HepG2 (cell line): ENCODE measurements around the gene R3HDM4. TPM values are rescaled to one million over a fixed set of nuclear protein-coding genes. Genes with fewer than 3 reads are reported as not detected.

Experiments used
- ATAC-seq: fragments of 200-7000 bp; cut with Tn5 transposase; 3 replicates; pipeline ENCODE4 v1.9.1; 2020; ENCODE audit warnings: mild to moderate bottlenecking, moderate library complexity
- BruUV-seq: library from RNA; stranded (reverse); fragments of 400-500 nt; replicated peaks from 2 replicates; lab custom pipeline; 2021; lab: Mats Ljungman, UMichigan
- CTCF ChIA-PET: fragments of 300-600 bp; formaldehyde crosslinking; extraction: SDS; loops from one replicate; lab custom pipeline; 2021; ENCODE audit warnings: low total read pairs, inconsistent platforms, low intra/inter-chr PET ratio; lab: Yijun Ruan, JAX
- POLR2A ChIA-PET: fragments of 350-600 bp; sonication (Branson Sonifier 250); formaldehyde crosslinking; loops from one replicate; lab custom pipeline; 2020; ENCODE audit warnings: antibody characterized with exemption, inconsistent platforms; lab: Yijun Ruan, JAX
- DNase-seq: peaks from one replicate; pipeline ENCODE4 v3.0.0-alpha.2; 2015; ENCODE audit warnings: low spot score
- FAIRE-seq: peaks from 3 replicates; lab custom pipeline; 2011; peaks lifted over from hg19 to GRCh38; lab: Jason Lieb, UNC
- H2AFZ ChIP-seq: one replicate; pipeline ENCODE4 v1.6.1; 2011; ENCODE audit warnings: low read length, inconsistent platforms
- H3K27ac ChIP-seq: fragments of 300-600 bp; 3 replicates; pipeline ENCODE4 v1.8.0; 2011; ENCODE audit warnings: mixed run types, mild to moderate bottlenecking, mixed read lengths, low read length, inconsistent platforms; ENCODE audit not compliant: insufficient read depth; ENCODE audit errors: extremely low read length
- H3K27me3 ChIP-seq, 2 experiments: fragments of 200-600 bp in 1 of 2; 2 replicates in 1 of 2; 3 replicates in 1 of 2; pipeline versions ENCODE4 v1.6.0 to v1.8.0; 2011; ENCODE audit warnings: low read length in 2 of 2, mild to moderate bottlenecking in 2 of 2, moderate library complexity in 2 of 2, inconsistent platforms in 1 of 2; ENCODE audit not compliant: insufficient read depth in 2 of 2, control insufficient read depth in 1 of 2
- H3K36me3 ChIP-seq, 2 experiments: fragments of 200-600 bp in 1 of 2; replicated peaks in 1 of 2; 2 replicates in 1 of 2; 3 replicates in 1 of 2; pipeline versions ENCODE4 v1.5.1 to v1.8.0; 2011; ENCODE audit warnings: low read length in 2 of 2, inconsistent platforms in 1 of 2; ENCODE audit not compliant: insufficient read depth in 2 of 2, control insufficient read depth in 1 of 2
- H3K4me1 ChIP-seq: 2 replicates; pipeline ENCODE4 v1.5.1; 2012; ENCODE audit warnings: low read length, inconsistent platforms; ENCODE audit not compliant: insufficient read depth
- H3K4me2 ChIP-seq: 2 replicates; pipeline ENCODE4 v1.6.0; 2011; ENCODE audit warnings: low read depth, low read length, inconsistent platforms
- H3K4me3 ChIP-seq, 3 experiments: fragments of 200-600 bp in 1 of 3; sonication (generic), shearing (Covaris generic) in 1 of 3; replicated peaks in 1 of 3; 2 replicates each; pipeline ENCODE4 v1.5.1; 2011 to 2016; ENCODE audit warnings: low read length in 3 of 3, inconsistent platforms in 2 of 3, low read depth in 2 of 3, mild to moderate bottlenecking in 2 of 3, control low read depth in 1 of 3, mixed read lengths in 1 of 3; ENCODE audit not compliant: insufficient read depth in 1 of 3
- H3K79me2 ChIP-seq: one replicate; pipeline ENCODE4 v1.6.1; 2011; ENCODE audit warnings: low read length, inconsistent platforms; ENCODE audit not compliant: insufficient read depth
- H3K9ac ChIP-seq: 2 replicates; pipeline ENCODE4 v1.6.0; 2011; ENCODE audit warnings: mild to moderate bottlenecking, low read depth, low read length, inconsistent platforms; ENCODE audit not compliant: insufficient read depth
- H3K9me3 ChIP-seq: 2 replicates; pipeline ENCODE4 v1.5.1; 2012; ENCODE audit warnings: mild to moderate bottlenecking, low read length
- H4K20me1 ChIP-seq: 2 replicates; pipeline ENCODE4 v1.6.0; 2011; ENCODE audit warnings: inconsistent platforms, mild to moderate bottlenecking, low read length, moderate library complexity; ENCODE audit not compliant: insufficient read depth
- ATF1 ChIP-seq: IDR thresholded peaks from 2 replicates; pipeline ENCODE4 v1.6.1; 2016; ENCODE audit warnings: mild to moderate bottlenecking, control low read depth
- HNRNPL ChIP-seq: fragments of 200-400 bp; formaldehyde crosslinking; IDR thresholded peaks from 2 replicates; pipeline ENCODE4 v1.6.1; 2017; ENCODE audit warnings: mild to moderate bottlenecking, low read depth, low read length
- PRDM15 ChIP-seq: sonication (generic); formaldehyde crosslinking; IDR thresholded peaks from 2 replicates; pipeline ENCODE4 v1.4.0; 2020; ENCODE audit warnings: missing genetic modification reagents
- SP1 ChIP-seq, 2 experiments: fragments of 450-650 bp in 1 of 2; sonication (generic) in 1 of 2; formaldehyde crosslinking in 1 of 2; IDR thresholded peaks; 2 replicates each; pipeline versions ENCODE4 v1.4.0 to v1.6.1; 2016 to 2020; ENCODE audit warnings: missing genetic modification reagents in 1 of 2
- ZFX ChIP-seq: sonication (generic); formaldehyde crosslinking; IDR thresholded peaks from 2 replicates; pipeline ENCODE4 v1.4.0; 2020; ENCODE audit warnings: mild to moderate bottlenecking, low read depth, missing genetic modification reagents, moderate library complexity
- ZMYM3 ChIP-seq: sonication (generic); formaldehyde crosslinking; IDR thresholded peaks from 2 replicates; pipeline ENCODE4 v1.5.1; 2020; ENCODE audit warnings: mild to moderate bottlenecking, missing genetic modification reagents
- ZNF263 ChIP-seq: sonication (generic); formaldehyde crosslinking; IDR thresholded peaks from 2 replicates; pipeline ENCODE4 v1.4.0; 2020; ENCODE audit warnings: missing genetic modification reagents
- ZNF280B ChIP-seq: sonication (generic); formaldehyde crosslinking; IDR thresholded peaks from 2 replicates; pipeline ENCODE4 v1.5.0; 2020; ENCODE audit warnings: missing genetic modification reagents, mild to moderate bottlenecking, borderline replicate concordance
- WGBS: methylation state at CpG from one replicate; pipeline ENCODE4 v1.1.6; 2017; ENCODE audit warnings: low lambda C conversion rate; 5-methylcytosine and 5-hydroxymethylcytosine counted together
- in situ Hi-C: cut with HindIII; loops from 2 replicates; pipeline ENCODE4 v1.10.0; 2017; ENCODE audit warnings: low pct_unique_long_range_greater_than_20kb; ENCODE audit not compliant: extremely low pct_ligation_motif_present
- intact Hi-C: fragments of 100-400 bp; cut with micrococcal nuclease; formaldehyde crosslinking; loops from one replicate; pipeline ENCODE4 v1.10.0; 2022; ENCODE audit not compliant: unreplicated experiment
- polyA plus RNA-seq, 8 experiments: library from polyadenylated mRNA; depleted of rRNA in 3 of 8; stranded (reverse) in 7 of 8; unstranded in 1 of 8; fragments of >200 nt; fragmentation: Illumina TruSeq in 4 of 8; extraction: Trizol in 4 of 8; gene quantifications; 2 replicates each; pipeline versions ENCODE4 v1.2.1 to v1.2.3, GENCODE V29; 2011 to 2016; ENCODE audit warnings: low read depth in 4 of 8, missing spikeins in 1 of 8, mixed read lengths in 1 of 8; ENCODE audit not compliant: insufficient read depth in 1 of 8
- total RNA-seq, 5 experiments: library from RNA; depleted of rRNA; stranded (reverse); fragments of >200 nt; fragmentation: Illumina TruSeq; extraction: Trizol; gene quantifications; 2 replicates each; pipeline ENCODE4 v1.2.3, GENCODE V29; 2016; ENCODE audit warnings: low read depth in 1 of 5

Gene R3HDM4
- total and polyA plus RNA-seq, 2 of the 13 experiments (the other 11 are each of a cell fraction or from before 2014, with no cell fraction given): 26.2 to 26.9 TPM

- H3K4me3 ChIP-seq: no peak overlapping the region
- ChIA-PET POLR2A (interaction anchor here (0.6 to 1.0 kb wide), 2 partner anchors 15 to 377 kb away, joined by 3 to 4 read pairs; no protein-coding TSS in a partner anchor), CTCF (no interaction called here)
- no peak for ATAC-seq
- H3K4me1 ChIP-seq: peaks cover 19% of the 10 kb centered on the region
- no peaks in the 10 kb centered on the region for H3K27me3 ChIP-seq
- TF ChIP-seq HNRNPL: 0 out of 2 replicates have a peak, but pooled peaks have one; percentile 48
- no peak for TF ChIP-seq SP1 (IDR thresholded peaks at IDR 0.05)
- no peak for TF ChIP-seq SP1 (CRISPR knock-in tag; IDR thresholded peaks at IDR 0.05)
- in situ Hi-C loops (loop anchor here (5.0 to 10.0 kb wide), 2 partner anchors 56 to 124 kb away; partner anchors contain the start of genes KISS1R and WDR18), intact Hi-C loops (no loop called here)
- H3K36me3 ChIP-seq: no peaks in the 10 kb centered on the region
- FAIRE-seq: no peak
- H3K79me2 ChIP-seq: no peaks in the 10 kb centered on the region
- no peaks in the 10 kb centered on the region for H4K20me1 ChIP-seq
- no peak overlapping the region for H3K4me2 ChIP-seq
- 87% methylated on average over 35 of the region's 35 CpGs for WGBS
- no TSS peak for BruUV-seq
- no peak overlapping the region for H3K27ac ChIP-seq
- H3K9ac ChIP-seq: no peak overlapping the region
- no peak overlapping the region for H2AFZ ChIP-seq
- no peak for DNase-seq
- no peaks in the 10 kb centered on the region for H3K9me3 ChIP-seq
These were observed 51.8 kb downstream of the R3HDM4 start for GRCh38 chr19:861141-861755.

- H3K79me2 ChIP-seq: no peaks in the 10 kb centered on the region
- in situ Hi-C loops: loop anchor here (10.0 kb wide), 1 partner anchor 94 kb away; no protein-coding TSS in a partner anchor
- ATAC-seq (peak; percentile 46), DNase-seq (no peak), FAIRE-seq (peak; percentile 40)
- H3K9me3 ChIP-seq: no peaks in the 10 kb centered on the region
- POLR2A ChIA-PET: interaction anchor here (1.1 kb wide), 1 partner anchor 34 kb away, joined by 3 read pairs; the partner anchor contains the start of gene RNU6-9
- no peak within 1 kb of the TSS for H2AFZ ChIP-seq
- no peaks in the 10 kb centered on the region for H4K20me1 ChIP-seq
- intact Hi-C loops: loop anchor here (5.0 kb wide), 1 partner anchor 87 kb away; no protein-coding TSS in a partner anchor
- no peak within 1 kb of the TSS for H3K27ac ChIP-seq
- H3K4me2 ChIP-seq: peak within 1 kb of the TSS; percentile 67
- CTCF ChIA-PET: no interaction called here
- peak within 1 kb of the TSS; percentile 43 to 67 (median 60) for H3K4me3 ChIP-seq
- no TSS peak for BruUV-seq
- WGBS: 7% methylated on average over 11 of the region's 24 CpGs
- H3K27me3 ChIP-seq: no peaks in the 10 kb centered on the region; a peak in 1 of 5 replicates
- peak within 1 kb of the TSS; percentile 59 for H3K9ac ChIP-seq
- no peaks in the 10 kb centered on the region for H3K36me3 ChIP-seq
- H3K4me1 ChIP-seq: peaks cover 19% of the 10 kb centered on the region
- TF ChIP-seq ATF1 (CRISPR knock-in tag) (no peak), ZFX (CRISPR knock-in tag) (peak; percentile 28), PRDM15 (CRISPR knock-in tag) (no peak), ZNF263 (CRISPR knock-in tag) (peak; percentile 98), ZMYM3 (CRISPR knock-in tag) (peak; percentile 55; the same call in 1 of the 2 replicates), ZNF280B (CRISPR knock-in tag) (0 out of 2 replicates have a peak, but pooled peaks have one; percentile 40)
These were observed 53.9 kb downstream of the R3HDM4 start, which contains the start of gene CFD for GRCh38 chr19:858868-859843. CFD (plus strand) TSS chr19:859664; CDS start chr19:859690, 26 bp downstream.
